Naive thymus-derived CD8-positive, alpha-beta T cell (primary cell): ENCODE data around the gene CCDC85B. TPM values are rescaled to one million over a fixed set of nuclear protein-coding genes. Genes with fewer than 3 reads are reported as not detected.
A peak's percentile ranks its signal among the peaks of the same experiment; 100 is the strongest.
"Not testable (repeated sequence)": the region's sequence is repeated elsewhere in the genome, so short reads cannot be mapped to it uniquely, and the experiment has no call there.

Source experiments
- ATAC-seq, 2 donors: fragments of 150-1000 bp; cut with Tn5 transposase in 1 of 2; sonication (Bioruptor Pico), chemical (Tn5 transposase) in 1 of 2; 1 replicate in 1 of 2; 2 replicates in 1 of 2; pipeline ENCODE4 v1.10.0; 2021; ENCODE audit warnings: mild to moderate bottlenecking in 2 of 2, moderate library complexity in 2 of 2
- POLR2A ChIA-PET: fragments of 350-600 bp; sonication (Branson Sonifier 250); formaldehyde crosslinking; loops from one replicate; lab custom pipeline; 2021; ENCODE audit warnings: antibody characterized with exemption; lab: Charles Lee
- DNase-seq, 10 donors: peaks; one replicate each; pipeline versions ENCODE4 v3.0.0 to v3.0.0-alpha.2; 2020 to 2022
- H3K27ac Mint-ChIP-seq, 10 donors: one replicate each; pipeline ENCODE4 v1.8.0; 2020 to 2022; ENCODE audit warnings: mild to moderate bottlenecking in 10 of 10, mixed read lengths in 10 of 10, moderate library complexity in 4 of 10, inconsistent platforms in 1 of 10
- H3K27me3 Mint-ChIP-seq, 5 donors: one replicate each; pipeline ENCODE4 v1.8.0; 2021 to 2022; ENCODE audit warnings: mixed read lengths in 5 of 5
- H3K36me3 Mint-ChIP-seq, 3 donors: one replicate each; pipeline ENCODE4 v1.8.0; 2020 to 2022; ENCODE audit warnings: mixed read lengths in 3 of 3, mild to moderate bottlenecking in 2 of 3, inconsistent platforms in 1 of 3
- H3K4me1 Mint-ChIP-seq, 4 donors: one replicate each; pipeline ENCODE4 v1.8.0; 2021 to 2022; ENCODE audit warnings: mixed read lengths in 4 of 4
- H3K4me3 Mint-ChIP-seq, 10 donors: one replicate each; pipeline ENCODE4 v1.8.0; 2020 to 2022; ENCODE audit warnings: mild to moderate bottlenecking in 10 of 10, mixed read lengths in 10 of 10, moderate library complexity in 6 of 10, inconsistent platforms in 1 of 10
- H3K9me3 Mint-ChIP-seq, 9 donors: one replicate each; pipeline ENCODE4 v1.8.0; 2020 to 2022; ENCODE audit warnings: mixed read lengths in 9 of 9, mild to moderate bottlenecking in 3 of 9, inconsistent platforms in 1 of 9, moderate library complexity in 1 of 9
- polyA plus RNA-seq, 3 donors: library from polyadenylated mRNA; unstranded; fragments of 300-500 nt; fragmentation: Illumina TruSeq; gene quantifications; one replicate each; pipeline ENCODE4 v1.2.3, GENCODE V29; 2021
- total RNA-seq, 8 experiments: library from RNA in 2 of 8; stranded (reverse) in 2 of 8; gene quantifications; one replicate each; pipeline ENCODE4 v1.2.3 and lab custom pipeline; 2021 to 2026

CCDC85B gene
- total RNA-seq (10 to 100 TPM; 25.8 to 29.5 TPM), polyA plus RNA-seq (10 to 100 TPM; 77.2 to 83.6 (median 83.0) TPM), total RNA-seq (lab: John Stamatoyannopoulos, UW) (17.9 to 33.9 (median 29.9) reads per million in 6 experiments)

DNA sequence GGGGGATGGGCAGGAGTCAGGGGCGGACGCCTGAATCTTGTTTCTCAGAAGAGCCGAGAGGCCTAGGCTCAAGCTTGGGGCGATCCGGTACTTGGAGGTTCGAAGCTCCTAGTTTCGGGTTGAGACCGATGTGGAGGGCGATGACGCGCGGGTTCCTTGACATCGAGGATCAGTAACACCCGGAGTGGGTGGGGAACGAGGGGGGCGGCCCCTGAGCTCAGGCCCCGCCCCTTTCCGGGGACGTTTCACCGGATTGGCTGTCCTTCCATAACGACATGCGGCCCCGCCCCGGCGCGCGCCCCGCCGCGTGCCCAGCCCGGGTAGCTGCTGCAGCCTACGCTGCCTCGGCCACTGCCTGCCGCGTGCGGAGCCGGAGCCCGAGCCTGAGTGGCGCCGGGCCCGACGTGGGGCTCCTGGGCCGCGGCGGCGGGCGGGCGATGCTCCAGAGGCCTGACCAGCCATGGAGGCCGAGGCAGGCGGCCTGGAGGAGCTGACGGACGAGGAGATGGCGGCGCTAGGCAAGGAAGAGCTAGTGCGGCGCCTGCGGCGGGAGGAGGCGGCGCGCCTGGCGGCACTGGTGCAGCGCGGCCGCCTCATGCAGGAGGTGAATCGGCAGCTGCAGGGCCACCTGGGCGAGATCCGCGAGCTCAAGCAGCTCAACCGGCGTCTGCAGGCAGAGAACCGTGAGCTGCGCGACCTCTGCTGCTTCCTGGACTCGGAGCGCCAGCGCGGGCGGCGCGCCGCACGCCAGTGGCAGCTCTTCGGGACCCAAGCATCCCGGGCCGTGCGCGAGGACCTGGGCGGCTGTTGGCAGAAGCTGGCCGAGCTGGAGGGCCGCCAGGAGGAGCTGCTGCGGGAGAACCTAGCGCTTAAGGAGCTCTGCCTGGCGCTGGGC lies at the start of gene CCDC85B:
Gene CCDC85B (plus strand): TSS at position 350 of the 895 bp plus-strand sequence. CDS start 111 bp downstream, at position 461.
- Mint-ChIP-seq H3K4me3 (peak within 1 kb of the TSS; percentile 87 to 96 (median 90)), H3K36me3 (peaks cover 0 to 8% (median 0%) of the 10 kb centered on the region in 3 donors), H3K9me3 (no peaks in the 10 kb centered on the region), H3K4me1 (peaks cover 34 to 77% (median 68%) of the 10 kb centered on the region in 4 donors), H3K27ac (peak within 1 kb of the TSS; percentile 94 to 100 (median 99)), H3K27me3 (no peaks in the 10 kb centered on the region)
- peak; percentile 69 to 73 for ATAC-seq
- POLR2A ChIA-PET = interaction anchor here (0.5 to 16.8 kb wide), 34 partner anchors 10 to 1964 kb away, joined by 3 to 405 read pairs (median 7); partner anchors contain the start of genes AP5B1, BANF1, C11orf68 and CD248
- DNase-seq = peak; percentile 96 to 99 (median 99)

- POLR2A ChIA-PET = no interaction called here
- H3K27ac Mint-ChIP-seq = no peak overlapping the region
- no peaks in the 10 kb centered on the region for H3K36me3 Mint-ChIP-seq
- DNase-seq (no peak), ATAC-seq (no peak)
- no peaks in the 10 kb centered on the region for H3K27me3 Mint-ChIP-seq
- no peaks in the 10 kb centered on the region for H3K9me3 Mint-ChIP-seq
- H3K4me1 Mint-ChIP-seq = no peaks in the 10 kb centered on the region
- no peak overlapping the region for H3K4me3 Mint-ChIP-seq
Observed at GRCh38 chr11:65842144-65842543, 48.3 kb upstream of the CCDC85B start.

DNA sequence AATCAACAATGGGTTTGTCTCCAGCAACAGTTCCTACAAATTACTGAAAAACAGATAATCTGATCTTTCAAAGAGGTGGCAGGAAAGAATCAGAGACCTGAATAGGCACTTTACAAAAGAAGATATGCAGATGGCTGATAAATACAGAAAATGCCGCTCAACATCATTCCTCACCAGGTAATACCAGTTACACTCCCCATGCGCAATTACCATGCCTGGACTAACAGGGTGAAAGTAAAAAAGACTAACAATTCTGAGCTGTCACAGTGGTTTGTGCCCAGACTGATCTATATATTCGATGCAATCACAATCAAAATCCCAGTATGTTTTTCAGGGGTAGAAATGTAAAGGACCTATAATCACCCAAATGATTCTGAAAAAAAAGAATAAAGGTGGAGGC lies 46.7 kb upstream of the CCDC85B start:
- no peaks in the 10 kb centered on the region for H3K36me3 Mint-ChIP-seq
- POLR2A ChIA-PET = no interaction called here
- no peaks in the 10 kb centered on the region for H3K27me3 Mint-ChIP-seq
- H3K9me3 Mint-ChIP-seq = no peaks in the 10 kb centered on the region
- no peak for ATAC-seq
- no peak for DNase-seq
- H3K4me3 Mint-ChIP-seq = no peak overlapping the region
- H3K27ac Mint-ChIP-seq = no peak overlapping the region
- H3K4me1 Mint-ChIP-seq = no peaks in the 10 kb centered on the region

DNA sequence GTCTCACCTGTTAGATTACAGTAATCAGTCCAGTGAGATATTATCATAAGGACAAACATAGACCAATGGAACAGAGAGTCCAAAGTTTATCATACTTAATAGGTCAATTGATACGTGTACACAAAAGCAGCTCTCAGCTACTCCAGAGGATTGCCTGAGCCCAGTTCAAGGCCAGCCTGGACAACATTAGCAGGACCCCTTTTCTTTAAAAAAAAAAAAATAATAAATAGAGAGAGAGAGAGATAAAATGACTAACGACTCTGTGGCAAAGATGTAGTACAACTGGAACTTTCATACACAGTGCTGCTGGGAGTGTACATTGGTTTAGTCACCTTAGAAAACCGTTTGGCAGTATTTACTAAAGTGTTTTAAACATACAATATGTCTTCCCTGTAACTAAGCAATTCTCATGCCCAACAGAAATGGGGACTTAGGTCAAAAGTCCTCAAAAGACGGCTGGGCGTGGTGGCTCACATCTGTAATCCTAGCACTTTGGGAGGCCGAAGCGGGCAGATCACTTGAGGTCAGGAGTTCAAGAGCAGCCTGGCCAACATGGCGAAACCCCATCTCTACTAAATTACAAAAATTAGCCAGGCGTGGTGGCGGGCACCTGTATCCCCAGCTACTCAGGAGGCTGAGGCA lies 46.1 kb upstream of the CCDC85B start:
- no peaks in the 10 kb centered on the region for H3K36me3 Mint-ChIP-seq
- H3K27ac Mint-ChIP-seq = no peak overlapping the region
- H3K4me3 Mint-ChIP-seq = peak overlapping the region in 1 of 10 donors; percentile 6
- no peak for ATAC-seq
- DNase-seq = no peak
- POLR2A ChIA-PET = interaction anchor here (0.7 kb wide), 1 partner anchor 21 kb away, joined by 3 read pairs; no protein-coding TSS in a partner anchor
- H3K27me3 Mint-ChIP-seq = no peaks in the 10 kb centered on the region
- no peaks in the 10 kb centered on the region for H3K9me3 Mint-ChIP-seq
- H3K4me1 Mint-ChIP-seq = no peaks in the 10 kb centered on the region

DNA sequence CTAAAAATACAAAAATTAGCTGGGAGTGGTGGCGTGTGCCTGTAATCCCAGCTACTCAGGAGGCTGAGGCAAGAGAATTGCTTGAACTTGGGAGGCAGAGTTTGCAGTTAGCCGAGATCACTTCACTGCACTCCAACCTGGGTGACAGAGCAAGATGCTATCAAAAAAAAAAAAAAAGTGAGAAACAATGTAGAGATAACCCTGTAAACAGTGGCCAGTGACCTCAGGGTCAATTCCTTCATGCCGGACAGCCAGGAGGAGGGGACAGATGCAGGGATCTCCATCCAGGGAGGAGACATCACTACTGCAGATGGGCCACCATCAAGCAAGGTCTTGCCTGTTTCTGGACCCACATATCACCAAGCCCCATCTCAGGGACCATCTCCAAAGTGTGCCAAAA lies 42.7 kb upstream of the CCDC85B start:
- Mint-ChIP-seq H3K4me1 (peaks cover 0 to 9% (median 2%) of the 10 kb centered on the region in 4 donors), H3K9me3 (no peaks in the 10 kb centered on the region), H3K36me3 (peaks cover 0 to 11% (median 6%) of the 10 kb centered on the region in 3 donors), H3K27me3 (no peaks in the 10 kb centered on the region), H3K4me3 (no peak overlapping the region), H3K27ac (no peak overlapping the region)
- DNase-seq (no peak), ATAC-seq (no peak)
- POLR2A ChIA-PET = interaction anchor here (1.8 kb wide), 1 partner anchor 9 kb away, joined by 5 read pairs; no protein-coding TSS in a partner anchor

GRCh38 chr11:65848693-65849092 lies 41.8 kb upstream of the CCDC85B start:
- H3K27ac Mint-ChIP-seq = peak overlapping the region in 2 of 10 donors; percentile 33 to 52
- H3K4me3 Mint-ChIP-seq, ATAC-seq, DNase-seq, H3K9me3 Mint-ChIP-seq, H3K27me3 Mint-ChIP-seq: not testable (repeated sequence)
- POLR2A ChIA-PET = interaction anchor here (0.7 to 1.8 kb wide), 4 partner anchors 8 to 194 kb away, joined by 3 to 7 read pairs (median 4); no protein-coding TSS in a partner anchor
- H3K36me3 Mint-ChIP-seq = peaks cover 0 to 14% (median 12%) of the 10 kb centered on the region in 3 donors
- H3K4me1 Mint-ChIP-seq = peaks cover 0 to 16% (median 8%) of the 10 kb centered on the region in 4 donors

GRCh38 chr11:65849366-65849765 lies 41.1 kb upstream of the CCDC85B start:
- H3K4me1 Mint-ChIP-seq = peaks cover 1 to 23% (median 15%) of the 10 kb centered on the region in 4 donors
- H3K27ac Mint-ChIP-seq = peak overlapping the region in 1 of 10 donors; percentile 48
- no peak overlapping the region for H3K4me3 Mint-ChIP-seq
- DNase-seq (no peak), ATAC-seq (peak in 1 of 2 donors; percentile 13)
- H3K9me3 Mint-ChIP-seq = no peaks in the 10 kb centered on the region
- peaks cover 1 to 18% (median 17%) of the 10 kb centered on the region in 3 donors for H3K36me3 Mint-ChIP-seq
- POLR2A ChIA-PET = interaction anchor here (1.4 to 1.6 kb wide), 2 partner anchors 10 to 17 kb away, joined by 7 to 8 read pairs; partner anchors contain the start of gene MUS81
- no peaks in the 10 kb centered on the region for H3K27me3 Mint-ChIP-seq

- Mint-ChIP-seq H3K9me3 (no peaks in the 10 kb centered on the region), H3K27ac (peak overlapping the region in 1 of 10 donors; percentile 73), H3K27me3 (no peaks in the 10 kb centered on the region), H3K36me3 (peaks cover 4 to 23% (median 19%) of the 10 kb centered on the region in 3 donors), H3K4me3 (no peak overlapping the region), H3K4me1 (peaks cover 4 to 27% (median 19%) of the 10 kb centered on the region in 4 donors)
- no peak for DNase-seq
- ATAC-seq = peak in 1 of 2 donors; percentile 6
- POLR2A ChIA-PET = interaction anchor here (1.4 to 1.6 kb wide), 2 partner anchors 10 to 17 kb away, joined by 7 to 8 read pairs; partner anchors contain the start of gene MUS81
Observed at GRCh38 chr11:65849771-65850216, 40.7 kb upstream of the CCDC85B start.

- POLR2A ChIA-PET = interaction anchor here (0.6 to 1.6 kb wide), 4 partner anchors 9 to 71 kb away, joined by 3 to 8 read pairs (median 6); partner anchors contain the start of gene MUS81
- Mint-ChIP-seq H3K27me3 (no peaks in the 10 kb centered on the region), H3K36me3 (peaks cover 4 to 29% (median 20%) of the 10 kb centered on the region in 3 donors), H3K27ac (peak overlapping the region in 2 of 10 donors; percentile 36 to 40), H3K9me3 (no peaks in the 10 kb centered on the region), H3K4me1 (peaks cover 6 to 31% (median 24%) of the 10 kb centered on the region in 4 donors), H3K4me3 (no peak overlapping the region)
- ATAC-seq (peak in 1 of 2 donors; percentile 15), DNase-seq (no peak)
Observed at GRCh38 chr11:65850217-65851082, 40.0 kb upstream of the CCDC85B start.

DNA sequence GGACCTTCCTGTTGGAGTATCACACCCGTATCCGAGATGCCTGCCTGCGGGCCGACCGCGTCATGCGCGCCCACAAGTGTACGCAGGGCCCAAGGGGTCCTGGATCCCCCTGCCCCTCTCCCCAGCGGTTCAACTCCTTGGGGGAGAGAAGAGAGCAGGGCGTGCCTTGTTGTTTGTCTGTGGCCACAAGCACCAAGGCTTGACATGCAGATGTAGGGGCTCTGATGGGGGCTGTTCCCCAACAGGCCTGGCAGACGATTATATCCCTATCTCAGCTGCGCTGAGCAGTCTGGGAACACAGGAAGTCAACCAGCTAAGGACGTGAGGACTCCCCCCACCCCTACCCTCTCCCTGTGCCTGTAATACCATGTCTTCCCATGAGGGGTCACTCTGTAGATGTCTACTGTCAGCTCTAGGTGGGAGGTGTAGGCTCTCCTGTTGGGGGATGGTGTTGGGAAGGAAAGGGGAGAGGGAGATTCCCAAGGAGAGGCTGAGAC lies 39.3 kb upstream of the CCDC85B start:
- no peak for DNase-seq
- ATAC-seq = peak in 1 of 2 donors; percentile 10
- POLR2A ChIA-PET = interaction anchor here (0.6 to 1.2 kb wide), 6 partner anchors 8 to 202 kb away, joined by 3 to 7 read pairs (median 3); partner anchors contain the start of gene CCDC85B
- no peak overlapping the region for H3K4me3 Mint-ChIP-seq
- peaks cover 6 to 38% (median 29%) of the 10 kb centered on the region in 4 donors for H3K4me1 Mint-ChIP-seq
- no peaks in the 10 kb centered on the region for H3K9me3 Mint-ChIP-seq
- no peaks in the 10 kb centered on the region for H3K27me3 Mint-ChIP-seq
- peaks cover 4 to 35% (median 23%) of the 10 kb centered on the region in 3 donors for H3K36me3 Mint-ChIP-seq
- H3K27ac Mint-ChIP-seq = peak overlapping the region in 3 of 10 donors; percentile 36 to 65 (median 40)
